Calu3 (cell line): ENCODE results near the gene NPAS3. TPM values are rescaled to one million over a fixed set of nuclear protein-coding genes. Genes with fewer than 3 reads are reported as not detected.

ENCODE experiments used
- BruUV-seq: library from RNA; stranded (reverse); fragments of 400-500 nt; replicated peaks from 2 replicates; lab custom pipeline; 2021; lab: Mats Ljungman, UMichigan
- CTCF ChIA-PET: fragments of 300-600 bp; sonication (Branson Sonifier 250); formaldehyde crosslinking; loops from one replicate; lab custom pipeline; 2022; ENCODE audit warnings: antibody characterized with exemption; lab: Charles Lee
- DNase-seq: peaks from one replicate; pipeline ENCODE4 v3.0.0; 2022
- H3K27ac Mint-ChIP-seq: one replicate; pipeline ENCODE4 v1.8.0; 2022; ENCODE audit warnings: mixed read lengths; ENCODE audit not compliant: unreplicated experiment
- H3K27me3 Mint-ChIP-seq: one replicate; pipeline ENCODE4 v1.8.0; 2022; ENCODE audit warnings: mixed read lengths; ENCODE audit not compliant: unreplicated experiment
- H3K36me3 Mint-ChIP-seq: one replicate; pipeline ENCODE4 v1.8.0; 2022; ENCODE audit warnings: mild to moderate bottlenecking, moderate library complexity, mixed read lengths; ENCODE audit not compliant: insufficient read depth, unreplicated experiment
- H3K4me1 Mint-ChIP-seq: one replicate; pipeline ENCODE4 v1.8.0; 2022; ENCODE audit warnings: mild to moderate bottlenecking, low read depth, mixed read lengths; ENCODE audit not compliant: unreplicated experiment
- H3K4me3 Mint-ChIP-seq: one replicate; pipeline ENCODE4 v1.8.0; 2022; ENCODE audit warnings: mild to moderate bottlenecking, low read depth, moderate library complexity, mixed read lengths; ENCODE audit not compliant: unreplicated experiment
- H3K9me3 Mint-ChIP-seq: one replicate; pipeline ENCODE4 v1.8.0; 2022; ENCODE audit warnings: low read depth, mixed read lengths; ENCODE audit not compliant: unreplicated experiment
- intact Hi-C: fragments of 100-400 bp; cut with micrococcal nuclease; formaldehyde crosslinking; loops from one replicate; pipeline ENCODE4 v1.10.0; 2022; ENCODE audit not compliant: unreplicated experiment
- total RNA-seq: library from RNA; stranded (reverse); gene quantifications from 2 replicates; pipeline ENCODE4 v1.2.3, GENCODE V29; 2022
- TF ChIP-seq, protein P1 (sequence below): fragments of 200-600 bp; IDR thresholded peaks from one replicate; pipeline ENCODE4 v1.8.0; 2022; ENCODE audit warnings: antibody characterized with exemption; ENCODE audit not compliant: unreplicated experiment

NPAS3 gene
- total RNA-seq, 1 experiment from 2014 or later, result not detected

DNA sequence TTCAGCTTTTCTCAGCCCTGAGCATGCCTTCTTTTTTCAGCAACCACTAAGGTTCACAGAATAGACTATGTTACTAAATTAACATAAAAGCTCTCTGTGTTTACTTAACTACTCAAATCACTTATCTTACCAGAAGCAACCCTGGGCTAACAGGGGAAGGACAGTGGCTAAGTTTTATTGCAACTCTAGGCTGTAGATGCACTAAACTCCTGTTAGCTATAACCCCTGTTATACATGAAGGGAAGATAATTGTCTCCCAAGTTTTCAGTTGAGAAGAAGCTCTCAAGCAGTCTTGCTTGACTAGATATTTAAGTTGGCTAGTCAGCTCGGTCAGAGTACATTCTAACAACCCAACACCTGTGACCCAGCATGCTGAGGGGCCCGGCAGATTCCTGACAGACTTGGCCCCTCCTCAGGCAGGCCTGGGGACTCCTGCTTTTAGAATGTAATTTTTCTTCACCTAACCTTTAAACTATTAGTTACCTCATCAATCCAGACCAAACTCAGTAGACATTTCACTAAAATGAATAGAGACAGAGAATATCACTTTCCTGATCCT, 547.7 kb downstream of the NPAS3 start:
- TF ChIP-seq, protein P1, sequence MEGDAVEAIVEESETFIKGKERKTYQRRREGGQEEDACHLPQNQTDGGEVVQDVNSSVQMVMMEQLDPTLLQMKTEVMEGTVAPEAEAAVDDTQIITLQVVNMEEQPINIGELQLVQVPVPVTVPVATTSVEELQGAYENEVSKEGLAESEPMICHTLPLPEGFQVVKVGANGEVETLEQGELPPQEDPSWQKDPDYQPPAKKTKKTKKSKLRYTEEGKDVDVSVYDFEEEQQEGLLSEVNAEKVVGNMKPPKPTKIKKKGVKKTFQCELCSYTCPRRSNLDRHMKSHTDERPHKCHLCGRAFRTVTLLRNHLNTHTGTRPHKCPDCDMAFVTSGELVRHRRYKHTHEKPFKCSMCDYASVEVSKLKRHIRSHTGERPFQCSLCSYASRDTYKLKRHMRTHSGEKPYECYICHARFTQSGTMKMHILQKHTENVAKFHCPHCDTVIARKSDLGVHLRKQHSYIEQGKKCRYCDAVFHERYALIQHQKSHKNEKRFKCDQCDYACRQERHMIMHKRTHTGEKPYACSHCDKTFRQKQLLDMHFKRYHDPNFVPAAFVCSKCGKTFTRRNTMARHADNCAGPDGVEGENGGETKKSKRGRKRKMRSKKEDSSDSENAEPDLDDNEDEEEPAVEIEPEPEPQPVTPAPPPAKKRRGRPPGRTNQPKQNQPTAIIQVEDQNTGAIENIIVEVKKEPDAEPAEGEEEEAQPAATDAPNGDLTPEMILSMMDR, result no peak
- H3K36me3 Mint-ChIP-seq, result no peaks in the 10 kb centered on the region
- intact Hi-C loops, result no loop called here
- H3K4me3 Mint-ChIP-seq, result no peak overlapping the region
- H3K27me3 Mint-ChIP-seq, result peaks cover 83% of the 10 kb centered on the region
- no peak for DNase-seq
- no peak overlapping the region for H3K27ac Mint-ChIP-seq
- no peaks in the 10 kb centered on the region for H3K4me1 Mint-ChIP-seq
- CTCF ChIA-PET, result no interaction called here
- no TSS peak for BruUV-seq
- H3K9me3 Mint-ChIP-seq, result no peaks in the 10 kb centered on the region

- Mint-ChIP-seq H3K27me3 (peaks cover 72% of the 10 kb centered on the region), H3K9me3 (no peaks in the 10 kb centered on the region), H3K27ac (no peak overlapping the region), H3K4me3 (no peak overlapping the region), H3K4me1 (no peaks in the 10 kb centered on the region), H3K36me3 (no peaks in the 10 kb centered on the region)
- BruUV-seq, result no TSS peak
- TF ChIP-seq, protein P1, result no peak
- CTCF ChIA-PET, result interaction anchor here (0.6 kb wide), 1 partner anchor 1401 kb away, joined by 6 read pairs; no protein-coding TSS in a partner anchor
- intact Hi-C loops, result no loop called here
- DNase-seq, result no peak
Observed at GRCh38 chr14:33488582-33488981, 549.9 kb downstream of the NPAS3 start.

DNA sequence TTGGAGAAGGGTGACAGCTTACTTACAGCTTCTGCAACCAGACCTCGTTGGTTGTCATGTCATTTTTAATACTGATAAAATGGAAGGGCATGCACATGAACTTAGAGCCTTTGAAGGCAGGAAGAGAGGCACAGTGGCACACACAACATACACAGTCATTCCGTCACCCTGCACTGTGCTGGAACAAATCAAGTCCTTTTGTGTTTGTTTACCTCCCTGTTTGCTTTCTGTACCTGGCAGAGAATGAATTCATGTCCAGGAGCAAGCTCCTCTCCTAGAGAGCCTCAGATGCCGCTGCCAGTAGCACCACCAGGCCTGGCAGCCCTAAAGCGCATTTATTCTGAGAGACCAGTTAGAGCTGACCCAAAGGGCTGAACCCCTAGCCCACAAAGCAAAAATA, 551.9 kb downstream of the NPAS3 start:
- Mint-ChIP-seq H3K27ac (no peak overlapping the region), H3K9me3 (no peaks in the 10 kb centered on the region), H3K27me3 (peaks cover 70% of the 10 kb centered on the region), H3K4me1 (no peaks in the 10 kb centered on the region), H3K4me3 (no peak overlapping the region), H3K36me3 (no peaks in the 10 kb centered on the region)
- TF ChIP-seq, protein P1, result no peak
- CTCF ChIA-PET, result no interaction called here
- intact Hi-C loops, result loop anchor here (10.0 kb wide), 1 partner anchor 194 kb away; no protein-coding TSS in a partner anchor
- no TSS peak for BruUV-seq
- no peak for DNase-seq

GRCh38 chr14:33491112-33491511, 552.4 kb downstream of the NPAS3 start:
- H3K27ac Mint-ChIP-seq, result no peak overlapping the region
- H3K4me1 Mint-ChIP-seq, result no peaks in the 10 kb centered on the region
- DNase-seq, result no peak
- TF ChIP-seq, protein P1, result no peak
- H3K4me3 Mint-ChIP-seq, result no peak overlapping the region
- H3K36me3 Mint-ChIP-seq, result no peaks in the 10 kb centered on the region
- CTCF ChIA-PET, result no interaction called here
- intact Hi-C loops, result loop anchor here (10.0 kb wide), 1 partner anchor 194 kb away; no protein-coding TSS in a partner anchor
- no TSS peak for BruUV-seq
- peaks cover 2% of the 10 kb centered on the region for H3K9me3 Mint-ChIP-seq
- H3K27me3 Mint-ChIP-seq, result peaks cover 68% of the 10 kb centered on the region
